HepG2 (cell line): ENCODE measurements around the gene OSBPL9. TPM values are rescaled to one million over a fixed set of nuclear protein-coding genes. Genes with fewer than 3 reads are reported as not detected.
A peak's percentile ranks its signal among the peaks of the same experiment; 100 is the strongest.

Experiments used
- CHCHD3 ChIP-seq: sonication (generic); formaldehyde crosslinking; IDR thresholded peaks from 2 replicates; pipeline ENCODE4 v1.8.0; 2022; ENCODE audit warnings: mild to moderate bottlenecking, missing genetic modification reagents, moderate library complexity
- FOSL2 ChIP-seq: sonication (generic); formaldehyde crosslinking; IDR thresholded peaks from 2 replicates; pipeline ENCODE4 v1.4.0; 2020; ENCODE audit warnings: missing genetic modification reagents
- RAD21 ChIP-seq: fragments of 450-650 bp; formaldehyde crosslinking; IDR thresholded peaks from 2 replicates; pipeline ENCODE4 v1.5.0; 2020; ENCODE audit warnings: mild to moderate bottlenecking
- ZNF678 ChIP-seq: sonication (generic); formaldehyde crosslinking; IDR thresholded peaks from 2 replicates; pipeline ENCODE4 v1.4.0; 2020; ENCODE audit warnings: mild to moderate bottlenecking, missing genetic modification reagents
- polyA plus RNA-seq, 8 experiments: library from polyadenylated mRNA; depleted of rRNA in 3 of 8; stranded (reverse) in 7 of 8; unstranded in 1 of 8; fragments of >200 nt; fragmentation: Illumina TruSeq in 4 of 8; extraction: Trizol in 4 of 8; gene quantifications; 2 replicates each; pipeline versions ENCODE4 v1.2.1 to v1.2.3, GENCODE V29; 2011 to 2016; ENCODE audit warnings: low read depth in 4 of 8, missing spikeins in 1 of 8, mixed read lengths in 1 of 8; ENCODE audit not compliant: insufficient read depth in 1 of 8
- total RNA-seq, 5 experiments: library from RNA; depleted of rRNA; stranded (reverse); fragments of >200 nt; fragmentation: Illumina TruSeq; extraction: Trizol; gene quantifications; 2 replicates each; pipeline ENCODE4 v1.2.3, GENCODE V29; 2016; ENCODE audit warnings: low read depth in 1 of 5
- TF ChIP-seq, protein P1 (sequence below): sonication (generic); formaldehyde crosslinking; IDR thresholded peaks from 2 replicates; pipeline ENCODE4 v1.4.0; 2020; ENCODE audit warnings: missing genetic modification reagents
- TF ChIP-seq, protein P2 (sequence below): sonication (generic); formaldehyde crosslinking; IDR thresholded peaks from 2 replicates; pipeline ENCODE4 v1.5.0; 2020; ENCODE audit warnings: mild to moderate bottlenecking, missing genetic modification reagents, borderline replicate concordance
- TF ChIP-seq, protein P3 (sequence below): sonication (generic); formaldehyde crosslinking; IDR thresholded peaks from 2 replicates; pipeline ENCODE4 v1.5.1; 2020; ENCODE audit warnings: missing genetic modification reagents, mild to moderate bottlenecking, borderline replicate concordance
- TF ChIP-seq, protein P4 (sequence below): sonication (generic); formaldehyde crosslinking; IDR thresholded peaks from 2 replicates; pipeline ENCODE4 v1.5.1; 2020; ENCODE audit warnings: missing genetic modification reagents, mild to moderate bottlenecking, borderline replicate concordance
- TF ChIP-seq, protein P5 (sequence below): IDR thresholded peaks from 2 replicates; pipeline ENCODE4 v1.6.1; 2016; ENCODE audit warnings: low read depth, control low read depth

The OSBPL9 gene
- total and polyA plus RNA-seq, 2 of the 13 experiments (the other 11 are each of a cell fraction or from before 2014, with no cell fraction given), result 83.6 to 142 TPM

DNA sequence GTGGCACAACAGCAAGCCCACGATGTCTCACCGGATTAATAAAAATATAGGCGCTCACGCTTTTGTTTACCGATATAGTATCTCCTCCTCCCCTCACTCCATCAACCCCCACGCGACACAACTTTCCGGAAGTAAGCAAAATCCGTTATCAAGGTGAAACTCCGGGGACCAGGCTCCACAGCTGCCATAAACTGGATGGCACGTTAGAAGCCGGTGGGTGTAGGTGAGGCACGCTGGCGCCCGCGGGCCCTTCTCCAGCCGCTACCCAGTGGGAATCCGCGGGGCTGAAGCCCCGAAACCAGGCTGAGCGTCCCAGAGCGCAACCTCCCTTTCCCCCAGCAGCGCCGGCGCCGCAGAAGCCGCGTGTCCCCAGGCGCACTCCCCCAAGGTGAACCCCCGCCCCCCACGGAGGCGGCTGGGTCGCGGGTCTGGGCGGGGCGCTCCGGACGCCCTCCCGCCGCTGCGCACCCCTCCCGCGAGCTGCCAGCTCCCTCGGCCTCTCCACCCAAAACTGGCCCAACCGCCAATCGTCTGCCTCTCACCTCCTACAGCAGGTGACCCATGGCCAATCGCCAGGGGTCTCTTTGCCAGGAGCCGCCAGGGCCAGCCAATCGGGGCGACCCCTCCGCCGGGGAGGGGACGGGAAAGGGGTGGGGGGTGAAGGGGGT lies 112.4 kb downstream of the OSBPL9 start (continued):
- TF ChIP-seq, protein P1, sequence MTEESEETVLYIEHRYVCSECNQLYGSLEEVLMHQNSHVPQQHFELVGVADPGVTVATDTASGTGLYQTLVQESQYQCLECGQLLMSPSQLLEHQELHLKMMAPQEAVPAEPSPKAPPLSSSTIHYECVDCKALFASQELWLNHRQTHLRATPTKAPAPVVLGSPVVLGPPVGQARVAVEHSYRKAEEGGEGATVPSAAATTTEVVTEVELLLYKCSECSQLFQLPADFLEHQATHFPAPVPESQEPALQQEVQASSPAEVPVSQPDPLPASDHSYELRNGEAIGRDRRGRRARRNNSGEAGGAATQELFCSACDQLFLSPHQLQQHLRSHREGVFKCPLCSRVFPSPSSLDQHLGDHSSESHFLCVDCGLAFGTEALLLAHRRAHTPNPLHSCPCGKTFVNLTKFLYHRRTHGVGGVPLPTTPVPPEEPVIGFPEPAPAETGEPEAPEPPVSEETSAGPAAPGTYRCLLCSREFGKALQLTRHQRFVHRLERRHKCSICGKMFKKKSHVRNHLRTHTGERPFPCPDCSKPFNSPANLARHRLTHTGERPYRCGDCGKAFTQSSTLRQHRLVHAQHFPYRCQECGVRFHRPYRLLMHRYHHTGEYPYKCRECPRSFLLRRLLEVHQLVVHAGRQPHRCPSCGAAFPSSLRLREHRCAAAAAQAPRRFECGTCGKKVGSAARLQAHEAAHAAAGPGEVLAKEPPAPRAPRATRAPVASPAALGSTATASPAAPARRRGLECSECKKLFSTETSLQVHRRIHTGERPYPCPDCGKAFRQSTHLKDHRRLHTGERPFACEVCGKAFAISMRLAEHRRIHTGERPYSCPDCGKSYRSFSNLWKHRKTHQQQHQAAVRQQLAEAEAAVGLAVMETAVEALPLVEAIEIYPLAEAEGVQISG (CRISPR knock-in tag), result 0 out of 2 replicates have a peak, but pooled peaks have one; percentile 37
- TF ChIP-seq RAD21 (CRISPR knock-in tag) (peak; percentile 13; the same call in 1 of the 2 replicates), FOSL2 (no peak), CHCHD3 (CRISPR knock-in tag) (no peak), ZNF678 (no peak)
- TF ChIP-seq, protein P2, sequence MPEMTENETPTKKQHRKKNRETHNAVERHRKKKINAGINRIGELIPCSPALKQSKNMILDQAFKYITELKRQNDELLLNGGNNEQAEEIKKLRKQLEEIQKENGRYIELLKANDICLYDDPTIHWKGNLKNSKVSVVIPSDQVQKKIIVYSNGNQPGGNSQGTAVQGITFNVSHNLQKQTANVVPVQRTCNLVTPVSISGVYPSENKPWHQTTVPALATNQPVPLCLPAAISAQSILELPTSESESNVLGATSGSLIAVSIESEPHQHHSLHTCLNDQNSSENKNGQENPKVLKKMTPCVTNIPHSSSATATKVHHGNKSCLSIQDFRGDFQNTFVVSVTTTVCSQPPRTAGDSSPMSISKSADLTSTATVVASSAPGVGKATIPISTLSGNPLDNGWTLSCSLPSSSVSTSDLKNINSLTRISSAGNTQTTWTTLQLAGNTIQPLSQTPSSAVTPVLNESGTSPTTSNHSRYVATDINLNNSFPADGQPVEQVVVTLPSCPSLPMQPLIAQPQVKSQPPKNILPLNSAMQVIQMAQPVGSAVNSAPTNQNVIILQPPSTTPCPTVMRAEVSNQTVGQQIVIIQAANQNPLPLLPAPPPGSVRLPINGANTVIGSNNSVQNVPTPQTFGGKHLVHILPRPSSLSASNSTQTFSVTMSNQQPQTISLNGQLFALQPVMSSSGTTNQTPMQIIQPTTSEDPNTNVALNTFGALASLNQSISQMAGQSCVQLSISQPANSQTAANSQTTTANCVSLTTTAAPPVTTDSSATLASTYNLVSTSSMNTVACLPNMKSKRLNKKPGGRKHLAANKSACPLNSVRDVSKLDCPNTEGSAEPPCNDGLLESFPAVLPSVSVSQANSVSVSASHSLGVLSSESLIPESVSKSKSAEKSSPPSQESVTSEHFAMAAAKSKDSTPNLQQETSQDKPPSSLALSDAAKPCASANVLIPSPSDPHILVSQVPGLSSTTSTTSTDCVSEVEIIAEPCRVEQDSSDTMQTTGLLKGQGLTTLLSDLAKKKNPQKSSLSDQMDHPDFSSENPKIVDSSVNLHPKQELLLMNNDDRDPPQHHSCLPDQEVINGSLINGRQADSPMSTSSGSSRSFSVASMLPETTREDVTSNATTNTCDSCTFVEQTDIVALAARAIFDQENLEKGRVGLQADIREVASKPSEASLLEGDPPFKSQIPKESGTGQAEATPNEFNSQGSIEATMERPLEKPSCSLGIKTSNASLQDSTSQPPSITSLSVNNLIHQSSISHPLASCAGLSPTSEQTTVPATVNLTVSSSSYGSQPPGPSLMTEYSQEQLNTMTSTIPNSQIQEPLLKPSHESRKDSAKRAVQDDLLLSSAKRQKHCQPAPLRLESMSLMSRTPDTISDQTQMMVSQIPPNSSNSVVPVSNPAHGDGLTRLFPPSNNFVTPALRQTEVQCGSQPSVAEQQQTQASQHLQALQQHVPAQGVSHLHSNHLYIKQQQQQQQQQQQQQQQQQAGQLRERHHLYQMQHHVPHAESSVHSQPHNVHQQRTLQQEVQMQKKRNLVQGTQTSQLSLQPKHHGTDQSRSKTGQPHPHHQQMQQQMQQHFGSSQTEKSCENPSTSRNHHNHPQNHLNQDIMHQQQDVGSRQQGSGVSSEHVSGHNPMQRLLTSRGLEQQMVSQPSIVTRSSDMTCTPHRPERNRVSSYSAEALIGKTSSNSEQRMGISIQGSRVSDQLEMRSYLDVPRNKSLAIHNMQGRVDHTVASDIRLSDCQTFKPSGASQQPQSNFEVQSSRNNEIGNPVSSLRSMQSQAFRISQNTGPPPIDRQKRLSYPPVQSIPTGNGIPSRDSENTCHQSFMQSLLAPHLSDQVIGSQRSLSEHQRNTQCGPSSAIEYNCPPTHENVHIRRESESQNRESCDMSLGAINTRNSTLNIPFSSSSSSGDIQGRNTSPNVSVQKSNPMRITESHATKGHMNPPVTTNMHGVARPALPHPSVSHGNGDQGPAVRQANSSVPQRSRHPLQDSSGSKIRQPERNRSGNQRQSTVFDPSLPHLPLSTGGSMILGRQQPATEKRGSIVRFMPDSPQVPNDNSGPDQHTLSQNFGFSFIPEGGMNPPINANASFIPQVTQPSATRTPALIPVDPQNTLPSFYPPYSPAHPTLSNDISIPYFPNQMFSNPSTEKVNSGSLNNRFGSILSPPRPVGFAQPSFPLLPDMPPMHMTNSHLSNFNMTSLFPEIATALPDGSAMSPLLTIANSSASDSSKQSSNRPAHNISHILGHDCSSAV (CRISPR knock-in tag), result no peak
- TF ChIP-seq, protein P3, sequence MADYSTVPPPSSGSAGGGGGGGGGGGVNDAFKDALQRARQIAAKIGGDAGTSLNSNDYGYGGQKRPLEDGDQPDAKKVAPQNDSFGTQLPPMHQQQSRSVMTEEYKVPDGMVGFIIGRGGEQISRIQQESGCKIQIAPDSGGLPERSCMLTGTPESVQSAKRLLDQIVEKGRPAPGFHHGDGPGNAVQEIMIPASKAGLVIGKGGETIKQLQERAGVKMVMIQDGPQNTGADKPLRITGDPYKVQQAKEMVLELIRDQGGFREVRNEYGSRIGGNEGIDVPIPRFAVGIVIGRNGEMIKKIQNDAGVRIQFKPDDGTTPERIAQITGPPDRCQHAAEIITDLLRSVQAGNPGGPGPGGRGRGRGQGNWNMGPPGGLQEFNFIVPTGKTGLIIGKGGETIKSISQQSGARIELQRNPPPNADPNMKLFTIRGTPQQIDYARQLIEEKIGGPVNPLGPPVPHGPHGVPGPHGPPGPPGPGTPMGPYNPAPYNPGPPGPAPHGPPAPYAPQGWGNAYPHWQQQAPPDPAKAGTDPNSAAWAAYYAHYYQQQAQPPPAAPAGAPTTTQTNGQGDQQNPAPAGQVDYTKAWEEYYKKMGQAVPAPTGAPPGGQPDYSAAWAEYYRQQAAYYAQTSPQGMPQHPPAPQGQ (CRISPR knock-in tag), result no peak
- TF ChIP-seq, protein P4, sequence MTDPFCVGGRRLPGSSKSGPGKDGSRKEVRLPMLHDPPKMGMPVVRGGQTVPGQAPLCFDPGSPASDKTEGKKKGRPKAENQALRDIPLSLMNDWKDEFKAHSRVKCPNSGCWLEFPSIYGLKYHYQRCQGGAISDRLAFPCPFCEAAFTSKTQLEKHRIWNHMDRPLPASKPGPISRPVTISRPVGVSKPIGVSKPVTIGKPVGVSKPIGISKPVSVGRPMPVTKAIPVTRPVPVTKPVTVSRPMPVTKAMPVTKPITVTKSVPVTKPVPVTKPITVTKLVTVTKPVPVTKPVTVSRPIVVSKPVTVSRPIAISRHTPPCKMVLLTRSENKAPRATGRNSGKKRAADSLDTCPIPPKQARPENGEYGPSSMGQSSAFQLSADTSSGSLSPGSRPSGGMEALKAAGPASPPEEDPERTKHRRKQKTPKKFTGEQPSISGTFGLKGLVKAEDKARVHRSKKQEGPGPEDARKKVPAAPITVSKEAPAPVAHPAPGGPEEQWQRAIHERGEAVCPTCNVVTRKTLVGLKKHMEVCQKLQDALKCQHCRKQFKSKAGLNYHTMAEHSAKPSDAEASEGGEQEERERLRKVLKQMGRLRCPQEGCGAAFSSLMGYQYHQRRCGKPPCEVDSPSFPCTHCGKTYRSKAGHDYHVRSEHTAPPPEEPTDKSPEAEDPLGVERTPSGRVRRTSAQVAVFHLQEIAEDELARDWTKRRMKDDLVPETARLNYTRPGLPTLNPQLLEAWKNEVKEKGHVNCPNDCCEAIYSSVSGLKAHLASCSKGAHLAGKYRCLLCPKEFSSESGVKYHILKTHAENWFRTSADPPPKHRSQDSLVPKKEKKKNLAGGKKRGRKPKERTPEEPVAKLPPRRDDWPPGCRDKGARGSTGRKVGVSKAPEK (CRISPR knock-in tag), result no peak
- TF ChIP-seq, protein P5, sequence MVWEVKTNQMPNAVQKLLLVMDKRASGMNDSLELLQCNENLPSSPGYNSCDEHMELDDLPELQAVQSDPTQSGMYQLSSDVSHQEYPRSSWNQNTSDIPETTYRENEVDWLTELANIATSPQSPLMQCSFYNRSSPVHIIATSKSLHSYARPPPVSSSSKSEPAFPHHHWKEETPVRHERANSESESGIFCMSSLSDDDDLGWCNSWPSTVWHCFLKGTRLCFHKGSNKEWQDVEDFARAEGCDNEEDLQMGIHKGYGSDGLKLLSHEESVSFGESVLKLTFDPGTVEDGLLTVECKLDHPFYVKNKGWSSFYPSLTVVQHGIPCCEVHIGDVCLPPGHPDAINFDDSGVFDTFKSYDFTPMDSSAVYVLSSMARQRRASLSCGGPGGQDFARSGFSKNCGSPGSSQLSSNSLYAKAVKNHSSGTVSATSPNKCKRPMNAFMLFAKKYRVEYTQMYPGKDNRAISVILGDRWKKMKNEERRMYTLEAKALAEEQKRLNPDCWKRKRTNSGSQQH (CRISPR knock-in tag), result no peak
